Measurements from ENCODE around the gene ERVV-1.

The ERVV-1 gene

GRCh38 chr19:53034054-53034453, 20.3 kb downstream of the ERVV-1 start:
- DNase-seq, result no peak

- DNase-seq, result no peak
These were observed 21.4 kb downstream of the ERVV-1 start for GRCh38 chr19:53034948-53035675.

- DNase-seq, result peak; percentile 3
These were observed 23.7 kb downstream of the ERVV-1 start for GRCh38 chr19:53037101-53038097.

GRCh38 chr19:53041366-53041765, 27.6 kb downstream of the ERVV-1 start:
- DNase-seq, result no peak

- DNase-seq, result no peak
These were observed 31.8 kb downstream of the ERVV-1 start for GRCh38 chr19:53045536-53045935.

- no peak for DNase-seq
These were observed 33.7 kb downstream of the ERVV-1 start for GRCh38 chr19:53047379-53047778.

GRCh38 chr19:53055117-53055516, 41.4 kb downstream of the ERVV-1 start:
- DNase-seq, result no peak

- no peak for DNase-seq
These were observed 44.3 kb downstream of the ERVV-1 start for GRCh38 chr19:53057904-53058580.
